Muscle layer of colon (tissue), 2 donors: ENCODE data around the gene LMO2.

Source experiments
- H3K27ac ChIP-seq: one replicate; pipeline ENCODE4 v1.7.0; 2013; ENCODE audit warnings: low read depth, mild to moderate bottlenecking, low read length, moderate library complexity
- H3K27me3 ChIP-seq, 2 donors: one replicate each; pipeline ENCODE4 v1.7.0; 2013; ENCODE audit warnings: low read length in 2 of 2, mild to moderate bottlenecking in 2 of 2; ENCODE audit not compliant: insufficient read depth in 2 of 2, control insufficient read depth in 1 of 2
- H3K36me3 ChIP-seq: one replicate; pipeline ENCODE4 v1.7.0; 2013; ENCODE audit warnings: mild to moderate bottlenecking, low read length; ENCODE audit not compliant: insufficient read depth
- H3K4me1 ChIP-seq: one replicate; pipeline ENCODE4 v1.7.0; 2013; ENCODE audit warnings: mild to moderate bottlenecking, low read length; ENCODE audit not compliant: insufficient read depth
- H3K4me3 ChIP-seq, 2 donors: one replicate each; pipeline ENCODE4 v1.7.0; 2013; ENCODE audit warnings: low read length in 2 of 2, low read depth in 1 of 2, mild to moderate bottlenecking in 1 of 2, moderate library complexity in 1 of 2
- H3K9ac ChIP-seq: one replicate; pipeline ENCODE4 v1.7.0; 2013; ENCODE audit warnings: low read length
- H3K9me3 ChIP-seq: one replicate; pipeline ENCODE4 v1.7.0; 2013; ENCODE audit warnings: mild to moderate bottlenecking, low read length
- donor health status: abdominal sarcoma.
- donor health status: Adenocarcinoma of cecum.

Gene LMO2

DNA sequence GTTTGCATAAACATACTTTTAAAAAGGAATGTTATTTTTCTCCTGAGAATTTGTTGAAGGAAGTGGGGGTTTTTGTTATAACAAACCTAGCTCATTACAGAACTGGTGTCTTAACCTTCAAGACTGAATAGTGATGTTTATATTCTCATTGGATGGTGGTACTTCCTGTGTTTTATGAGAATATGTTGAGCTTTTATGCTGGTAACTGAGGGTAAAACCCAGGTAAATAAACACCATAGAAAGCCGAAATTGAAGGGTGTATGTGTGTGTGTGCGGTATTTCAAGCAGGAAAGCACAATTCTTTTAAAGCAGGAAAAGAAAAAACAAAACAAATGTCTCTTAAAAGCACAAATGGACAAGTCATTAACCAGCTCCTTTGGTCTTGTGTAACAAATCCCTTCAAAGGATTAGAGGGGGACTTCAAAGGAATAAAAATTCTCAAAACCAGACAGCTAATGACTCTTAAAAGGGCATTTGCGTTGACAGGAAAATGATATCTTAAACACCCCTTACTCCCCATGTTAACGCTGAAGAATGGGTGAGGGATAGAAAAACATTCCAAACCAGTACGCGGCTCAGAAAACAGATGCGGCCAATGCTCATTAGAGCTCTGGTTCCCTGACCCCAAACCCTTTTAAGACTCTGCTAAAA, 23.8 kb downstream of the LMO2 start:
- peak overlapping the region in 1 of 2 donors; percentile 45 for H3K4me3 ChIP-seq
- H3K36me3 ChIP-seq, result no peaks in the 10 kb centered on the region
- no peaks in the 10 kb centered on the region for H3K4me1 ChIP-seq
- no peaks in the 10 kb centered on the region for H3K9me3 ChIP-seq
- peaks cover 18 to 25% of the 10 kb centered on the region in 2 donors for H3K27me3 ChIP-seq
- H3K9ac ChIP-seq, result no peak overlapping the region
- H3K27ac ChIP-seq, result no peak overlapping the region

DNA sequence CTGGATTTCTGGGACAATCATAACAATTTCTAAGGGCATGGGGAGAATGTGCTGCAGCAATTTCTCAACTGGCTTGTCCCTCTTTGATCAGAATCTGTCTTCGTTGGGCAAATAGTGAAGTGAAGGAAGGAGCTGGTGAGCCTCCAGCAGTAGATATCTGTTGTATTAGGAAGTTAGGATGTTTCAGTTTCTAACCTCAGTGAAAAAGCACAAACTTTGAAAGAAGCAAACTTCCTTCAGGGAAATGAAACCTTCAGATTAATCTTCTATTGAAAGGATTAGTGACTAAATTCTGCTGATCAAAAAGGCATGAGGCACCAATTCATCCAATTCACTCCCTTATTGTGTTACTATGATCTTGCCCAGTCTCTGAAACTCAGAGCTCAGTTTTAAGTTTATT, 24.3 kb downstream of the LMO2 start:
- Histone ChIP-seq H3K27ac (no peak overlapping the region), H3K9ac (no peak overlapping the region), H3K27me3 (peaks cover 18 to 25% of the 10 kb centered on the region in 2 donors), H3K4me3 (no peak overlapping the region), H3K9me3 (no peaks in the 10 kb centered on the region), H3K36me3 (no peaks in the 10 kb centered on the region), H3K4me1 (no peaks in the 10 kb centered on the region)

DNA sequence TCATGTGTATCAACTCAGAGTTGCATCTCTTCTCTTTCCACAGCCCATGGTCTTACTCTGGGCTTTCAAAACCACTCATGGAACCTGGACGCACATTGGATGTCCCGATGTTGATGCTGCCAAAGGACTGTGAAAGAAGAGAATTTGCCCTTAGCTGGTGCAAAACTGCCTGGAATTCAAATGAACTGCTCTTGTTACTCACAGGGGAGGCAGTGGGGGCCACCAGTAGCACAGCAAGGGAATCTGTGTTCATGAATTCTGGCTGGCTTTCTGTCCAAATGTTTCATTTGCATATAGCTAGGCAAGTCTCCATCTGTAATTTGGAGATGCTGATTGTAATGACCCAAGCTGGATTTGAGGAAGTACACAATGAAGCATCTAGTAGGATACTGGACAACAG, 24.9 kb downstream of the LMO2 start:
- H3K9ac ChIP-seq, result no peak overlapping the region
- H3K36me3 ChIP-seq, result no peaks in the 10 kb centered on the region
- no peak overlapping the region for H3K27ac ChIP-seq
- H3K4me3 ChIP-seq, result no peak overlapping the region
- peaks cover 18 to 25% of the 10 kb centered on the region in 2 donors for H3K27me3 ChIP-seq
- H3K9me3 ChIP-seq, result no peaks in the 10 kb centered on the region
- H3K4me1 ChIP-seq, result no peaks in the 10 kb centered on the region

DNA sequence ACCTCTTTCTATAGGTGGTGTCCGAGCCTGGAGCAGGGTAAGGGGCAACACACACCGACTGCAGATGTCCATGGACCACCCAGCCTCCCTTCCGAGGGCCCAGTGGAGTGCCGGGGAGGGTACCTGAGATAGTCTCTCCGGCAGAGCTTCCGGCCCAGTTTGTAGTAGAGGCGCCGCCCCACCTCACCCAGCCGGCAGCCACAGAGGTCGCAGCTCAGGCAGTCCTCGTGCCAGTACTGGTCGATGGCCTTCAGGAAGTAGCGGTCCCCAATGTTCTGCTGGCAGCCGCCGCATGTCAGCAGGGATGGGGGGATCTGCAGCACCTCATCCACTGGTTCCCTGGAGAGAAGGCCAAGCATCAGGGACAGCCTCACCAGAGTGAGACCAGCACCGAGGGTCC, 27.4 kb downstream of the LMO2 start:
- H3K9me3 ChIP-seq, result no peaks in the 10 kb centered on the region
- no peak overlapping the region for H3K27ac ChIP-seq
- H3K27me3 ChIP-seq, result peaks cover 6 to 13% of the 10 kb centered on the region in 2 donors
- H3K4me1 ChIP-seq, result no peaks in the 10 kb centered on the region
- H3K9ac ChIP-seq, result no peak overlapping the region
- H3K4me3 ChIP-seq, result no peak overlapping the region
- H3K36me3 ChIP-seq, result no peaks in the 10 kb centered on the region

DNA sequence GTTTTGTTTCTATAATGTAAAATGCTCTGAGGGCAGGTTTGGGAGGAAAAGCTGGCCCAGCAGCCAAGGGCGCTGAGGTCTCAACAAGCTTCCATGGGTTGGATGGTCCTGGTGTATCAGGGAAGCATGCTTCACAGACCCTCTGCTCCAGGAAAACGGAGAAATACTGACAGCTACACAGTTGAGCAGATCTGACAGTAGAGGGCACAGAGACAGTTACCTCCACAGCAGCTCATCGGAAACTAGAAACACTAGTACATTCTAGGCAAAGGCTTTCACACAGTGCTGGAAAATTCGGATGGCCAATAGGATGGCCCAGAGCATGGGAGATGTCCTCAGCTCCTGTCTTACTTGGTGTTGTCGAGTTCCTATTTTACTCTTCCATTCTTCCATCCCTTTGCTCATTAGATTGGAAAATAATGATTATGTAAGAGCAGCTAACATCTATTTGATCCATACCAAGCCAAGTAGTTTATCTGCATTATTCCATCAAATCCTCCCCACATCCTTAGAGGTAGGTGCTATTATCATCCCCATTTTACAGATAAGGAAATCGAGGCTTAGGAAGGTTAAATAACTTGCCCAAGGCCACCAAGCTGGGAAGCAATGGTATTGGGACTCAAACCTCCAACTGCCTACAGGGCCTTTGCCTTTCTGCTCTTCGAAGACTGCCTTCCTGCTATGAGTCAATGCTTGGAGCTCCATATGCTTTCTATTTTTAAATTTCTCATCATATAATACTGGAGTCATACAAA, 28.3 kb downstream of the LMO2 start:
- Histone ChIP-seq H3K4me1 (no peaks in the 10 kb centered on the region), H3K9me3 (no peaks in the 10 kb centered on the region), H3K4me3 (no peak overlapping the region), H3K27ac (no peak overlapping the region), H3K9ac (no peak overlapping the region), H3K27me3 (peaks cover 4 to 7% of the 10 kb centered on the region in 2 donors), H3K36me3 (no peaks in the 10 kb centered on the region)

DNA sequence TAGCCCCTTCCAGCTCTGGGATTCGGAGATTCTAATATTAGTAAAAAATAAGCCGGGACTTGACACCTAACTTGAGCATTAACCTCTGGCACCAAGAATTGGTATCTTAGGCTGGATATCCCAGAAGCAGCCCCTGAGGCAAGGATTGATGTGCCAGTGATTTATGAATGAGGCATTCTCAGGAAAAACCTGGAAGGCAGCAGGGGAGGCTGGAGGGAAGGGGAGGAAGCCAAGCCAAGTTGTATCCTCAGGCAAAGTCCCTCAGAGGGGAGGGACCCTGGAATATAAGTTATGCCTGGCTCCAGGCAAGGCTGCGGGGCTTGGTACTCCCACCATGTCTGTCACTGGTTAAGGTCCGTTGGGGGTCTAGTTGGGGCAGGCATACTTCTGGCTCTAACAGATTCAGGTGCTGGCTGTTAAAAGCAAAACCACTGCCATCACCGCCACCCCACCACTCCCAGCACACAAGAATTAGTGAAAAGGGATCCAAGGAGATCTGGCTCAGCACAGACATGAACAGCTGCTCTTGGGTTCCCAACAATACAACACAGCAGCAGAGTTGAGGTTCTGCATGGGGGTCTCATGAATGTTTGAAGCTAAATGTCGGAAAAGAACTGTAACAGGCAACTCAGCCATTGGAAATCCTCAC, 29.8 kb downstream of the LMO2 start:
- no peak overlapping the region for H3K27ac ChIP-seq
- no peaks in the 10 kb centered on the region for H3K4me1 ChIP-seq
- no peak overlapping the region for H3K9ac ChIP-seq
- H3K9me3 ChIP-seq, result no peaks in the 10 kb centered on the region
- no peaks in the 10 kb centered on the region for H3K36me3 ChIP-seq
- peaks cover 0 to 5% of the 10 kb centered on the region in 2 donors for H3K27me3 ChIP-seq
- H3K4me3 ChIP-seq, result no peak overlapping the region

DNA sequence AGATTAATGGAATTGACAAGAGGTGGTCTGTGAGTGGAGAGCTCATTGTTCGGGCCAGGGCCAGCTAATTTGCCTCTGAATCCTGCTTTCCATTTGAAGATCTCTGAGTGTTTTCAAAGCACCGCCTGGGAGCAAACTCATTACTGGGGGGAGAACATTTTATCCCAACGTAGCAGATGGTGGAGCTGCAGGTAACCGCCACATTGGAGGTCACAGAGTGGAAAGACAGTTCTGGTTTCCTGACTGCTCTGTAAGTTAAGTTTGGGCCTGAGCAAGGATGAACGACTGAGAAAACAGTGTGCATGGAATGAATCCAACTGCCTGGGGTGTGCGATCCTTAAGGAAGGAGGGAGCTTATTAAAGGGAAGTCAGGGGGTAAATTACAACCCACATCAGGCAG, 30.5 kb downstream of the LMO2 start:
- H3K27ac ChIP-seq, result no peak overlapping the region

DNA sequence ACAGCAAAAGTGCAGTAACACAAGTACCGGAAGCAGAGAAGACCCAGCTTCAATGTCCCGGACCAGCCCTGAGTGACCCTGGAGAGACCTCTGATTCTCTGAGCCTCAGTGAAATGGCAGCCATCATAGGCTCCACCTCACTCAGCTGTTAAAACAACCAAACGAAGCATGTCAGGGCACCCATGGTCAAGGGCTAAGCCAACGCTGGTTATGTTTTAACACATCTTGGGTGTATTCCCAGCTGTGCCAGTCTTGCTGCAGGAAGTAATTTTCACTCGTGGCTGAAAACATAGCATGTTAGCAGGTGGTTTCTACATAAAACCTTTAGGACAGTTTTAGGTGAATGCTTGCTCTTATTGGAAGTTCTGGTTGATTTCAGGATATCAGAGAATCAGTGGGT, 30.9 kb downstream of the LMO2 start:
- no peak overlapping the region for H3K27ac ChIP-seq
- H3K9me3 ChIP-seq, result no peaks in the 10 kb centered on the region
- H3K4me1 ChIP-seq, result no peaks in the 10 kb centered on the region
- no peaks in the 10 kb centered on the region for H3K27me3 ChIP-seq
- H3K9ac ChIP-seq, result no peak overlapping the region
- H3K36me3 ChIP-seq, result no peaks in the 10 kb centered on the region
- no peak overlapping the region for H3K4me3 ChIP-seq

More for the DNA sequence above, 30.5 kb downstream of the LMO2 start:
- Histone ChIP-seq H3K27me3 (peaks cover 0 to 4% of the 10 kb centered on the region in 2 donors), H3K36me3 (no peaks in the 10 kb centered on the region), H3K9ac (no peak overlapping the region), H3K4me3 (no peak overlapping the region), H3K9me3 (no peaks in the 10 kb centered on the region), H3K4me1 (no peaks in the 10 kb centered on the region)

DNA sequence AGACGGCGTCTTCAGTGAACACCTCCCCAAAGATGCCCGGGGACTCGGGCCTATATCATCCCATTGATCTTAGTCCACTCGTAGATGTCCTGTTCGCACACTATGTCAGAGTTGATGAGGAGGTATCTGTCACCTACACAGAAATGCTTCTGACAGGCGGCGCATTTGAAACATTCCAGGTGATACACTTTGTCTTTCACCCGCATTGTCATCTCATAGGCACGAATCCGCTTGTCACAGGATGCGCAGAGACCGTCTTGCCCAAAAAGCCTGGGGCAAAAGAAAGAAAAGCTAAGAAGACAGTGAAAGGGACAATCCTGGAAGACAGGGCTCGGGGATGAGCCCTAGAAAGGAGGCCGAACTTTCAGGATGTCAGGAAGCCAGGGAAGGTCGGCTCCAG, 32.6 kb downstream of the LMO2 start:
- Histone ChIP-seq H3K9me3 (no peaks in the 10 kb centered on the region), H3K4me1 (no peaks in the 10 kb centered on the region), H3K36me3 (no peaks in the 10 kb centered on the region), H3K27ac (no peak overlapping the region), H3K4me3 (no peak overlapping the region), H3K27me3 (no peaks in the 10 kb centered on the region), H3K9ac (no peak overlapping the region)

DNA sequence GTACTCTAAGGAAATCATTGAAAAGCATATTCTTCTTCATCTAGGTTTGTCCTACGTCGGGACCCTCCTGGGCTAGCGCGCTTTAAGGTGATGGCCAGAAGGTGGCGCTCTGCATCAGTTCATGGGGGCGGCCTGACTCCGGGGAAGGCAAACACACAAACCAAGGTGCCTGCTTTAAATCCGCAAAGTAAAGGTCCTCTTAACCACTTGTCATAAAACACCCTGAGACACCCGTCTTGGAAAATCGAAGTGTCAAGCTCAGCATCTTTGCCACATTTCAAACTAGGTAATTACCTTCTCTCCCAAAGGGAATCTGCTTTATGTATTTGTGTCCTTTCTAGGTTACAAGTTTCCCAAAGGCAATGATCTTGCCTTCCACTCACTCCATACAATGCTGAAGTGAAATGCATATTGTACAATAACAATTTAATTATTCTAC, 33.9 kb downstream of the LMO2 start:
- no peak overlapping the region for H3K27ac ChIP-seq
- no peak overlapping the region for H3K9ac ChIP-seq
- H3K4me1 ChIP-seq, result no peaks in the 10 kb centered on the region
- H3K9me3 ChIP-seq, result no peaks in the 10 kb centered on the region
- no peaks in the 10 kb centered on the region for H3K27me3 ChIP-seq
- no peaks in the 10 kb centered on the region for H3K36me3 ChIP-seq
- no peak overlapping the region for H3K4me3 ChIP-seq

DNA sequence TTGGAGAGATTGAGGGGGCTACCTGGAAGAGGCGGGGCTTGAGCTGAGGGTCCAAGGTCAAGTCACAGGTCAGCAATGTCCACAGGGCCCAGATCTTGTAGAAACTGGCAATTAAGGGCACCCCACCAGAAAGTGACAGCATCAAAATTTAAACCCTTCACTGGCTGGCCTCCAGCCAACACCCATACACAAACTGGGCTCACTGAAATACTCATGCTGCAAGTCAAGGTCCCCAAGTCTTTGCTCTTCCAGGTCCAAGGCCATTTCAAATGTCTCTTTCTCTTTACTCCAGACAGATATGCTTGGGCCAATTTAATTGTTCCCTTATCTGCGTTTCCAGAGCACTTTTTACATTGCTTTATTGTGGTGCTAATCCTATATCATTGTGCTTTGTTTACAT, 36.4 kb downstream of the LMO2 start:
- Histone ChIP-seq H3K36me3 (no peaks in the 10 kb centered on the region), H3K9me3 (no peaks in the 10 kb centered on the region), H3K4me3 (no peak overlapping the region), H3K9ac (no peak overlapping the region), H3K4me1 (no peaks in the 10 kb centered on the region), H3K27me3 (no peaks in the 10 kb centered on the region), H3K27ac (no peak overlapping the region)
